Epithelial cell of esophagus (primary cell): ENCODE results near the gene MORN1.

Experiments used
- DNase-seq: peaks from one replicate; pipeline ENCODE4 v3.0.0; 2010; ENCODE audit warnings: low read depth
- H3K4me3 ChIP-seq: 2 replicates; pipeline ENCODE4 v1.5.1; 2011; ENCODE audit warnings: mild to moderate bottlenecking, low read length, control low read depth
- CTCF ChIP-seq: IDR thresholded peaks from 2 replicates; pipeline ENCODE4 v1.5.1; 2011; ENCODE audit warnings: low read depth, mild to moderate bottlenecking, low read length, control low read depth, inconsistent platforms; ENCODE audit not compliant: insufficient read depth; ENCODE audit errors: missing control alignments

Gene MORN1

GRCh38 chr1:2326524-2326923, 64.8 kb downstream of the MORN1 start:
- no peak overlapping the region for H3K4me3 ChIP-seq
- DNase-seq = no peak
- TF ChIP-seq CTCF = no peak

- no peak for DNase-seq
- no peak overlapping the region for H3K4me3 ChIP-seq
- TF ChIP-seq CTCF = no peak
Measured at GRCh38 chr1:2324553-2325366, 66.6 kb downstream of the MORN1 start.

GRCh38 chr1:2323451-2323974, 67.8 kb downstream of the MORN1 start:
- no peak overlapping the region for H3K4me3 ChIP-seq
- no peak for TF ChIP-seq CTCF

GRCh38 chr1:2322581-2323211, 68.7 kb downstream of the MORN1 start:
- no peak for DNase-seq
- TF ChIP-seq CTCF = no peak
- no peak overlapping the region for H3K4me3 ChIP-seq

More at GRCh38 chr1:2323451-2323974, 67.8 kb downstream of the MORN1 start:
- DNase-seq = no peak

- H3K4me3 ChIP-seq = no peak overlapping the region
- TF ChIP-seq CTCF = no peak
- peak; percentile 51 for DNase-seq
Measured at GRCh38 chr1:2322065-2322571, 69.2 kb downstream of the MORN1 start.

GRCh38 chr1:2320760-2321667, 70.3 kb downstream of the MORN1 start:
- no peak overlapping the region for H3K4me3 ChIP-seq
- DNase-seq = no peak
- no peak for TF ChIP-seq CTCF
